H9 (cell line): Measurements from ENCODE around the gene NAA16. TPM values are rescaled to one million over a fixed set of nuclear protein-coding genes. Genes with fewer than 3 reads are reported as not detected.
A peak's percentile ranks its signal among the peaks of the same experiment; 100 is the strongest.

Experiments used
- DNase-seq: peaks from one replicate; pipeline ENCODE4 v3.0.0-alpha.2; 2017
- H2AFZ ChIP-seq: one replicate; pipeline ENCODE4 v1.6.1; 2013; ENCODE audit warnings: mild to moderate bottlenecking, low read length, control low read depth, moderate library complexity
- H2AK5ac ChIP-seq: 2 replicates; pipeline ENCODE4 v1.6.1; 2013; ENCODE audit warnings: low read length, control low read depth, mixed read lengths; ENCODE audit not compliant: insufficient read length
- H2BK120ac ChIP-seq: one replicate; pipeline ENCODE4 v1.6.1; 2013; ENCODE audit warnings: low read depth, mild to moderate bottlenecking, low read length, control low read depth, inconsistent platforms; ENCODE audit not compliant: poor library complexity, severe bottlenecking
- H2BK12ac ChIP-seq: 2 replicates; pipeline ENCODE4 v1.6.1; 2013; ENCODE audit warnings: low read length, control low read depth, mixed read lengths, low read depth; ENCODE audit not compliant: insufficient read length
- H2BK15ac ChIP-seq: 2 replicates; pipeline ENCODE4 v1.6.1; 2013; ENCODE audit warnings: low read depth, low read length, control low read depth
- H2BK20ac ChIP-seq: one replicate; pipeline ENCODE4 v1.6.1; 2013; ENCODE audit warnings: low read depth, mild to moderate bottlenecking, low read length, control low read depth, inconsistent platforms; ENCODE audit not compliant: poor library complexity, severe bottlenecking
- H2BK5ac ChIP-seq: 2 replicates; pipeline ENCODE4 v1.6.1; 2013; ENCODE audit warnings: low read length, control low read depth, mixed read lengths; ENCODE audit not compliant: insufficient read length
- H3K14ac ChIP-seq: 2 replicates; pipeline ENCODE4 v1.6.1; 2013; ENCODE audit warnings: low read length, control low read depth; ENCODE audit not compliant: insufficient read depth
- H3K18ac ChIP-seq: 2 replicates; pipeline ENCODE4 v1.6.1; 2013; ENCODE audit warnings: low read depth, mild to moderate bottlenecking, mixed read lengths, low read length, control low read depth; ENCODE audit not compliant: insufficient read length
- H3K23ac ChIP-seq: 2 replicates; pipeline ENCODE4 v1.6.1; 2013; ENCODE audit warnings: low read length, control low read depth, mixed read lengths, low read depth; ENCODE audit not compliant: insufficient read length
- H3K23me2 ChIP-seq: 2 replicates; pipeline ENCODE4 v1.6.1; 2013; ENCODE audit warnings: low read depth, mild to moderate bottlenecking, mixed read lengths, low read length, control low read depth; ENCODE audit not compliant: insufficient read length, poor library complexity, severe bottlenecking
- H3K27ac ChIP-seq: 2 replicates; pipeline ENCODE4 v1.5.1; 2013; ENCODE audit warnings: low read length, control low read depth, mixed read lengths, low read depth; ENCODE audit not compliant: insufficient read length
- H3K27me3 ChIP-seq: 2 replicates; pipeline ENCODE4 v1.6.1; 2013; ENCODE audit warnings: low read length, control low read depth, inconsistent platforms; ENCODE audit not compliant: insufficient read depth
- H3K4ac ChIP-seq: 2 replicates; pipeline ENCODE4 v1.6.1; 2013; ENCODE audit warnings: low read depth, mild to moderate bottlenecking, control low read depth, inconsistent platforms, low read length, moderate library complexity
- H3K4me1 ChIP-seq: 2 replicates; pipeline ENCODE4 v1.6.1; 2013; ENCODE audit warnings: low read length, control low read depth, inconsistent platforms; ENCODE audit not compliant: insufficient read depth
- H3K4me2 ChIP-seq: 2 replicates; pipeline ENCODE4 v1.6.1; 2013; ENCODE audit warnings: low read length, control low read depth, mixed read lengths; ENCODE audit not compliant: insufficient read length, insufficient read depth
- H3K56ac ChIP-seq: 2 replicates; pipeline ENCODE4 v1.6.1; 2013; ENCODE audit warnings: low read depth, mild to moderate bottlenecking, mixed read lengths, low read length, control low read depth; ENCODE audit not compliant: insufficient read length
- H3K79me1 ChIP-seq: 2 replicates; pipeline ENCODE4 v1.6.1; 2013; ENCODE audit warnings: low read depth, mild to moderate bottlenecking, moderate library complexity, low read length, control low read depth, inconsistent platforms; ENCODE audit not compliant: insufficient read depth, poor library complexity, severe bottlenecking
- H3K79me2 ChIP-seq: 2 replicates; pipeline ENCODE4 v1.6.1; 2013; ENCODE audit warnings: low read length, control low read depth, inconsistent platforms; ENCODE audit not compliant: insufficient read depth
- H3K9ac ChIP-seq: 2 replicates; pipeline ENCODE4 v1.6.1; 2013; ENCODE audit warnings: low read length, control low read depth, mixed read lengths; ENCODE audit not compliant: insufficient read length; ENCODE audit errors: extremely low read depth
- H3K9me3 ChIP-seq: one replicate; pipeline ENCODE4 v1.6.1; 2013; ENCODE audit warnings: low read depth, low read length, inconsistent platforms; ENCODE audit not compliant: control insufficient read depth
- H3T11ph ChIP-seq: one replicate; pipeline ENCODE4 v1.6.1; 2013; ENCODE audit warnings: mild to moderate bottlenecking, low read length, control low read depth, inconsistent platforms
- H4K20me1 ChIP-seq: one replicate; pipeline ENCODE4 v1.6.1; 2013; ENCODE audit not compliant: control insufficient read depth, insufficient read length, insufficient read depth
- H4K5ac ChIP-seq: 2 replicates; pipeline ENCODE4 v1.6.1; 2013; ENCODE audit warnings: low read depth, mild to moderate bottlenecking, mixed read lengths, low read length, control low read depth; ENCODE audit not compliant: insufficient read length
- H4K8ac ChIP-seq: replicated peaks from 2 replicates; pipeline ENCODE4 v1.6.1; 2013; ENCODE audit warnings: low read length, control low read depth, mixed read lengths, low read depth; ENCODE audit not compliant: insufficient read length
- H4K91ac ChIP-seq: 2 replicates; pipeline ENCODE4 v1.6.1; 2013; ENCODE audit warnings: low read depth, mild to moderate bottlenecking, moderate library complexity, mixed read lengths, low read length, control low read depth; ENCODE audit not compliant: insufficient read length
- H3K27ac Mint-ChIP-seq, 3 experiments: 2 replicates in 2 of 3; 3 replicates in 1 of 3; pipeline ENCODE4 v1.8.0; 2020 to 2021; ENCODE audit warnings: mixed read lengths in 3 of 3, mild to moderate bottlenecking in 1 of 3, moderate library complexity in 1 of 3
- H3K27me3 Mint-ChIP-seq: 2 replicates; pipeline ENCODE4 v1.8.0; 2021; ENCODE audit warnings: low read depth, mild to moderate bottlenecking, moderate library complexity, mixed read lengths
- H3K36me3 Mint-ChIP-seq, 3 experiments: 2 replicates in 2 of 3; 3 replicates in 1 of 3; pipeline ENCODE4 v1.8.0; 2020 to 2021; ENCODE audit warnings: low read depth in 3 of 3, mixed read lengths in 3 of 3; ENCODE audit not compliant: insufficient read depth in 1 of 3
- H3K4me1 Mint-ChIP-seq, 2 experiments: 2 replicates each; pipeline ENCODE4 v1.8.0; 2020; ENCODE audit warnings: mixed read lengths in 2 of 2
- H3K4me3 Mint-ChIP-seq, 2 experiments: 2 replicates in 1 of 2; 3 replicates in 1 of 2; pipeline ENCODE4 v1.8.0; 2020 to 2021; ENCODE audit warnings: mild to moderate bottlenecking in 2 of 2, mixed read lengths in 2 of 2, moderate library complexity in 1 of 2
- H3K9me3 Mint-ChIP-seq, 2 experiments: 2 replicates in 1 of 2; 3 replicates in 1 of 2; pipeline ENCODE4 v1.8.0; 2020; ENCODE audit warnings: mild to moderate bottlenecking in 2 of 2, mixed read lengths in 2 of 2, moderate library complexity in 1 of 2
- CTCF ChIP-seq: fragments of 200-600 bp; sonication (generic); conservative IDR thresholded peaks from 3 replicates; pipeline ENCODE4 v1.8.0; 2021; ENCODE audit warnings: antibody characterized with exemption, mild to moderate bottlenecking
- WGBS: extraction: QIAGEN DNeasy Blood & Tissue Kit; methylation state at CpG from one replicate; pipeline ENCODE4 v1.1.7; 2013; ENCODE audit warnings: missing lambda C conversion rate, low lambda C conversion rate, mixed read lengths; ENCODE audit not compliant: insufficient read length; ENCODE audit errors: extremely low coverage; 5-methylcytosine and 5-hydroxymethylcytosine counted together
- long read RNA-seq: library from polyadenylated mRNA; unstranded; transcript quantifications from one replicate; pipeline ENCODE4 v2.0.0, GENCODE V29; 2020
- total RNA-seq: library from RNA; stranded (reverse); gene quantifications from 2 replicates; pipeline ENCODE4 v1.2.1, GENCODE V29; 2021

NAA16 gene
- total RNA-seq: 37.7 and 40.0 TPM in 2 replicates
- long read RNA-seq, full-length matches to known transcripts: 12 of 151 reads
- long read RNA-seq, partial matches to known transcripts: 81 of 151 reads
- long read RNA-seq, other reads (novel, unspliced or antisense): 58 of 151 reads

- Histone ChIP-seq H3K27ac (no peak within 1 kb of the TSS), H3K23me2 (peaks cover 6% of the 10 kb centered on the region), H3T11ph (no peak within 1 kb of the TSS), H3K9ac (peak within 1 kb of the TSS; percentile 96), H3K4me1 (peaks cover 9% of the 10 kb centered on the region), H3K9me3 (no peaks in the 10 kb centered on the region), H3K56ac (no peak within 1 kb of the TSS), H3K27me3 (no peaks in the 10 kb centered on the region), H2BK120ac (no peak within 1 kb of the TSS), H3K79me2 (peaks cover 33% of the 10 kb centered on the region), H2BK15ac (no peak within 1 kb of the TSS), H3K14ac (peak within 1 kb of the TSS; percentile 93), H4K91ac (no peak within 1 kb of the TSS), H4K8ac (no peak within 1 kb of the TSS), H3K4ac (no peak within 1 kb of the TSS), H3K18ac (peak within 1 kb of the TSS; percentile 90), H4K20me1 (no peaks in the 10 kb centered on the region), H3K23ac (no peak within 1 kb of the TSS), H2BK5ac (no peak within 1 kb of the TSS), H3K4me2 (peak within 1 kb of the TSS; percentile 80), H2BK20ac (no peak within 1 kb of the TSS), H2AFZ (no peak within 1 kb of the TSS), H2AK5ac (no peak within 1 kb of the TSS), H3K79me1 (peaks cover 4% of the 10 kb centered on the region), H4K5ac (no peak within 1 kb of the TSS), H2BK12ac (no peak within 1 kb of the TSS)
- Mint-ChIP-seq H3K4me1 (peaks cover 34 to 36% of the 10 kb centered on the region in 2 experiments), H3K36me3 (no peaks in the 10 kb centered on the region; a peak in 1 of 7 replicates), H3K4me3 (peak within 1 kb of the TSS; percentile 92 to 97), H3K27me3 (no peaks in the 10 kb centered on the region), H3K9me3 (no peaks in the 10 kb centered on the region), H3K27ac (peak within 1 kb of the TSS; percentile 47 to 97 (median 93); a peak in 6 of 7 replicates)
- peak; percentile 91 for DNase-seq
- WGBS: no CpG with 5 or more reads among the region's 32 CpGs
- TF ChIP-seq CTCF: no peak
Measured at GRCh38 chr13:41310963-41311405, at the start of gene NAA16. TSS of gene NAA16 (plus strand) at chr13:41311267. CDS start at chr13:41311529, 262 bp downstream.
